Choroid plexus epithelial cell (primary cell): ENCODE data around the gene PANX1.

Experiments
- DNase-seq: peaks from one replicate; pipeline ENCODE4 v3.0.0-alpha.2; 2010; ENCODE audit warnings: low read depth
- H3K4me3 ChIP-seq: 2 replicates; pipeline ENCODE4 v1.5.1; 2011; ENCODE audit warnings: low read depth, mild to moderate bottlenecking, control low read depth, low read length, moderate library complexity
- TF ChIP-seq, protein P1 (sequence below): conservative IDR thresholded peaks from 2 replicates; pipeline ENCODE4 v1.5.1; 2011; ENCODE audit warnings: low read depth, mild to moderate bottlenecking, control low read depth, inconsistent platforms, low read length, moderate library complexity

PANX1 gene

DNA sequence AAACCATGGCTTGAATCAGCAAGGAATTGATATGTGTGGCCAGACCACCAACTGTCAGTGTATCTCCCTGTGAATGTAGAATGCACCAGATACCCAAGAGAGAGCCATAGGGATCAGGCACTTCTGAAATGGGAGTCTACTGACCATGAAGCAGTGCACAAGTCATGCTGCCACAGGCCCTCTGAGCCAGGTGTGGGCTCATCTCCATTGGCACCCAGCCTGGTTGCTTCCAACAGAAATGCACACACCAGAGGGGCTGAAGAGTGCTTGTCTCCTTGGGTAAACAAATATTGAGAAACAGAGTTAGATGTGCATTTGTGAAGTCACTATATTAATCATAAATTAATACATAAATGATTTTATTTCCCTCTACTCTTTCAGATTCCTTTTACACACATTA is 28.4 kb upstream of the PANX1 start:
- no peak overlapping the region for H3K4me3 ChIP-seq
- TF ChIP-seq, protein P1, sequence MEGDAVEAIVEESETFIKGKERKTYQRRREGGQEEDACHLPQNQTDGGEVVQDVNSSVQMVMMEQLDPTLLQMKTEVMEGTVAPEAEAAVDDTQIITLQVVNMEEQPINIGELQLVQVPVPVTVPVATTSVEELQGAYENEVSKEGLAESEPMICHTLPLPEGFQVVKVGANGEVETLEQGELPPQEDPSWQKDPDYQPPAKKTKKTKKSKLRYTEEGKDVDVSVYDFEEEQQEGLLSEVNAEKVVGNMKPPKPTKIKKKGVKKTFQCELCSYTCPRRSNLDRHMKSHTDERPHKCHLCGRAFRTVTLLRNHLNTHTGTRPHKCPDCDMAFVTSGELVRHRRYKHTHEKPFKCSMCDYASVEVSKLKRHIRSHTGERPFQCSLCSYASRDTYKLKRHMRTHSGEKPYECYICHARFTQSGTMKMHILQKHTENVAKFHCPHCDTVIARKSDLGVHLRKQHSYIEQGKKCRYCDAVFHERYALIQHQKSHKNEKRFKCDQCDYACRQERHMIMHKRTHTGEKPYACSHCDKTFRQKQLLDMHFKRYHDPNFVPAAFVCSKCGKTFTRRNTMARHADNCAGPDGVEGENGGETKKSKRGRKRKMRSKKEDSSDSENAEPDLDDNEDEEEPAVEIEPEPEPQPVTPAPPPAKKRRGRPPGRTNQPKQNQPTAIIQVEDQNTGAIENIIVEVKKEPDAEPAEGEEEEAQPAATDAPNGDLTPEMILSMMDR, result no peak
- no peak for DNase-seq

DNA sequence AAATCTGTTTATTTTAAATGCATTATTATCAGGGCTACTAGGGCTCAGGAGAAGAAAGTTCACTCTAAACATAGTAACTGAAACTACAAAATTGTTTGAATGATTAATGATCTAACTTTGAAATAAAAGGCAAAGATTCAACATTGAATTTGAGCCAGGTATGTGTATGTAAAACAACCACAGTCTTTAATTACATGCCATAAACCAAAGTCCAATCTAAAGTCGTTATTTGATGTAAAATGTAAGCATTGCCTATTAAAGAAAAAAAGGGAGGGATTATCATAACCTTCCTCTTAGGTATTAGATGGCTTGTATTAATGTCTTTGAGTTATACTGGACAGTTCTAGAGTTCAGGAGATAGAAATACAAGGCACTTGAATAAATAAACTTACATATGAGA is 25.2 kb upstream of the PANX1 start:
- TF ChIP-seq, protein P1, result no peak
- H3K4me3 ChIP-seq, result no peak overlapping the region

DNA sequence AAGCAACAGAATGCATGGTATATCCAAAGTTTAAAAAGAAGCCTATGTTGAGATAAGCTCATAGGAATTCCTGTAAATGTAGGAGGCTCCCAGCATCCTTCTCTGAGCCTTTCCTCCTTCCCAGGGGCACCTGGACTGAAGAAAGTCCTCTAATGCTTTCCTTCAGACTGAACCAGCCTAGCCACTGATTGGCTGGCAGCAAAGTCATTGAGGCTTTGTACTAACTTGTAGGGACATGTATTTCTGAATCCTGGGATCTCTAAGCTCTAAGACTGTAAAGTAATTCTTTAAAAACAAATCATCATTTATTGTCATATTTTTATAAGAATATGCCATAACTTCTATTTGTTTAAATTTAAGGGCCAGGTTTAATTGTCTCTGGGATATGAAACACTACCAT is 23.9 kb upstream of the PANX1 start:
- DNase-seq, result no peak

More for the DNA sequence above, 25.2 kb upstream of the PANX1 start:
- DNase-seq, result no peak

DNA sequence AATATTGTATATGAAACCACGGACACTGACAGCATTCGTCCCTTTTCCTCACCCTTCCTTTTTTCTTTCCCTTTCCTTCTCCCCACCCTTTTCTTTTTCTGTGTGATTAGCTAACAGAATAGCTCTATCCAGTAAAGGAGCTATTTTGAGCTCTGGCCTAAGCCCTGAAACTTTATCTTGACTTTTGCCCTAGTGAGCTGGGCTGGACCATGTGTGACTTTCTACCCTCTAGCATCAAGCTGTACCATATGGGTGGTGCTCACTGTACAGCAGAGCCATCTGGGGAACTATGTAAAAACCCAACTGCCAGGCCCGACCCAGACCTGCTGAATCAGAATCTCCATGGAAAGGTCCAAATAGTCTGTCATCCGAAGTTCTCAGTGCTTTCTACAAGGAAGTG is 21.9 kb upstream of the PANX1 start:
- DNase-seq, result no peak
- TF ChIP-seq, protein P1, result no peak
- no peak overlapping the region for H3K4me3 ChIP-seq

More for the DNA sequence above, 23.9 kb upstream of the PANX1 start:
- TF ChIP-seq, protein P1, result no peak
- no peak overlapping the region for H3K4me3 ChIP-seq

DNA sequence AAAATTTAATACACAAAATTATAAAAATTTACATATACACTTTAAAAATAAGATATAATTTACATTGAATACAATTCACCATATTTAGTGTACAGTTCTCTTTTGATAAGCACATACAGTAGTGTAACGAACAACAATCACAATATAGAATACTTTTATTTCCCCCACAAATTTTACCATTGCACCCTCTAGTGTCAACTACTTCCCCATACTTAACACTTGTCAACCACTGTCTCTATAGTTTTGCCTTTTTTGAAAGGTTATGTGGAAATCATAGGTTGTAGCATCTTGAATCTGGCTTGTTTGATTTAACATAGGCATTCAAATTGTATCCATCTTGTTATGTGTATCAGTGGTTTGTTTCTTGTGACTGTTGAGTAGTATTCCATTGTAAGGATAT is 21.3 kb upstream of the PANX1 start:
- TF ChIP-seq, protein P1, result peak; percentile 48
- peak; percentile 27 for DNase-seq
- no peak overlapping the region for H3K4me3 ChIP-seq

DNA sequence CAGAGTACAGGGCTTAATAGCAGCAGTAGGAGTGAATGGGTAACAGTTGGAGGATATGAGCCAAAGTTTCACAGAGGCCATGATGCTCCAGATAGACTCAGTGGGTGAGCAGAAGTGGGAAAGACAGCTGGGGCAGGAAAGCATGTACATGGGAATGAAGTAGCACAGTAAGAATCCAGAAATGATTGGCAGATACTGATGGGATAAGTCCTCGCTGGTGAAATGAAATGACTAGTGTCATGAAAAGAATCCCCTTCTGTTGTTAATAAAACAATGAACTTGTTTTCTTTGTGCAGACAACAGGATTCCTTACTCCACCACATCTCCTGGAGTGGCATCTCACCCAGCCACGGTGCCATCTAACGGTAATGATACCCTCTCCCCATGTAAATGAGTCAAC is 17.4 kb upstream of the PANX1 start:
- TF ChIP-seq, protein P1, result no peak
- DNase-seq, result no peak
- H3K4me3 ChIP-seq, result no peak overlapping the region

DNA sequence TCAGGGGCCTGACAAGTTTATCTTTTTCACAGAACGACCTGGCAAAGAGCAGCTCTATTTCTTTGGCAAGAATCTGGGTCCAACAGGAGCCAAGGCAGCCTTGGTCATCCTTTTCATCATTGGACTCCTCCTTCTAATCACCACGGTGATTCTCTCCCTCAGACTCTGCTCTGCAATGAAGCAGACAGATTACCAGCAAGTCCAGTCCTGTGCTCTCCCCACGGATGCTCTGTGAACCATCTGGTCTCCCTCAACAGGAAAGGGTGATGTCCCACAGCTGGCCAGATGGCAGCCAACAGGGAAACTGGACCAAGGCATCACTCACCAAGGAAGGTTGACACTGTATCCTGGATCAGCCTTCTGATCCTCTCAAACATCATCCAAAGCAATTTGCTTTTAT is 17.0 kb upstream of the PANX1 start:
- H3K4me3 ChIP-seq, result no peak overlapping the region
- DNase-seq, result no peak
- TF ChIP-seq, protein P1, result no peak
